ENCODE results near the gene DCUN1D1. TPM values are rescaled to one million over a fixed set of nuclear protein-coding genes. Genes with fewer than 3 reads are reported as not detected.

The DCUN1D1 gene
- total RNA-seq, 2 donors from 2014 or later = 14.2 to 23.5 TPM

- Histone ChIP-seq H3K27me3 (no peaks in the 10 kb centered on the region), H3K27ac (no peak overlapping the region), H3K9me3 (no peaks in the 10 kb centered on the region), H3K36me3 (peaks cover 21% of the 10 kb centered on the region), H3K4me3 (no peak overlapping the region), H3K4me1 (no peaks in the 10 kb centered on the region)
- no peak for DNase-seq (ENCODE audit: low spot score)
- TF ChIP-seq, protein P1, sequence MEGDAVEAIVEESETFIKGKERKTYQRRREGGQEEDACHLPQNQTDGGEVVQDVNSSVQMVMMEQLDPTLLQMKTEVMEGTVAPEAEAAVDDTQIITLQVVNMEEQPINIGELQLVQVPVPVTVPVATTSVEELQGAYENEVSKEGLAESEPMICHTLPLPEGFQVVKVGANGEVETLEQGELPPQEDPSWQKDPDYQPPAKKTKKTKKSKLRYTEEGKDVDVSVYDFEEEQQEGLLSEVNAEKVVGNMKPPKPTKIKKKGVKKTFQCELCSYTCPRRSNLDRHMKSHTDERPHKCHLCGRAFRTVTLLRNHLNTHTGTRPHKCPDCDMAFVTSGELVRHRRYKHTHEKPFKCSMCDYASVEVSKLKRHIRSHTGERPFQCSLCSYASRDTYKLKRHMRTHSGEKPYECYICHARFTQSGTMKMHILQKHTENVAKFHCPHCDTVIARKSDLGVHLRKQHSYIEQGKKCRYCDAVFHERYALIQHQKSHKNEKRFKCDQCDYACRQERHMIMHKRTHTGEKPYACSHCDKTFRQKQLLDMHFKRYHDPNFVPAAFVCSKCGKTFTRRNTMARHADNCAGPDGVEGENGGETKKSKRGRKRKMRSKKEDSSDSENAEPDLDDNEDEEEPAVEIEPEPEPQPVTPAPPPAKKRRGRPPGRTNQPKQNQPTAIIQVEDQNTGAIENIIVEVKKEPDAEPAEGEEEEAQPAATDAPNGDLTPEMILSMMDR (IDR thresholded peaks at IDR 0.05) = no peak
These were observed 90.2 kb downstream of the DCUN1D1 start for GRCh38 chr3:182889948-182890629.

Other genes starting within 250 kb of the DCUN1D1 start
- gene ATP11B, start 187.0 kb downstream of the DCUN1D1 start, total RNA-seq = 10 to 100 TPM; 28.9 to 36.2 TPM
- 10 to 100 TPM; 20.7 to 44.2 TPM for gene MCCC1, start 119.0 kb upstream of the DCUN1D1 start, total RNA-seq
- gene LAMP3, start 182.2 kb upstream of the DCUN1D1 start, total RNA-seq = under 1 TPM in 1 of 2 donors, not detected in 1; 0.12 TPM